Upper lobe of left lung (tissue), 4 donors: Measurements from ENCODE around the gene FAAH2.

Experiments
- CTCF ChIP-seq, 6 experiments: fragments of 450-650 bp in 4 of 6; fragments of 200-600 bp in 2 of 6; sonication (generic) in 2 of 6; IDR thresholded peaks; one replicate each; pipeline ENCODE4 v1.5.1; 2016 to 2019; ENCODE audit warnings: antibody characterized with exemption in 6 of 6
- POLR2A ChIP-seq, 4 donors: fragments of 450-650 bp; IDR thresholded peaks; one replicate each; pipeline ENCODE4 v1.5.1; 2016 to 2017; ENCODE audit warnings: antibody characterized with exemption in 4 of 4, mild to moderate bottlenecking in 2 of 4

DNA sequence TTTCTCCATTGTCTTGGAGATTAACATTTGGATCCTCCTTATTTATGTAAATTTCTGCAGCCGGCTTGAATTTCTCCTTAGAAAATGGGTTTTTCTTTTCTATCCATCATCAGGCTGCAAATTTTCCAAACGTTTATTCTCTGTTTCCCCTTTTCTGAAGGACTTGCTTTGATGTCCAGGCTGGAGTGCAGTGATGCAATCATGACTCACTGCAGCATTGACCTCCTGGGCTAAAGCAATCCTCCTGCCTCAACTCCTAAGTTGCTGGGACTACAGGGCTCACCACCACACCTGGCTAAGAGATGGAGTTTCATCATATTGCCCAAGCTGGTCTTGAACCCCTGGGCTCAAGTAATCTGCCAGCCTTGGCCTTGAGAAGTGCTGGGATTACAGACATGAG, 161.3 kb downstream of the FAAH2 start:
- no peak for TF ChIP-seq POLR2A (IDR thresholded peaks at IDR 0.05)
- TF ChIP-seq CTCF (IDR thresholded peaks at IDR 0.05), result no peak
